Posterior cingulate gyrus (tissue), 11 donors: ENCODE data around the gene SESTD1.
A peak's percentile ranks its signal among the peaks of the same experiment; 100 is the strongest.
"Not testable (repeated sequence)": the region's sequence is repeated elsewhere in the genome, so short reads cannot be mapped to it uniquely, and the experiment has no call there.

Experiments used
- DNase-seq, 10 donors: peaks; one replicate each; pipeline versions ENCODE4 v3.0.0 to v3.0.0-alpha.2; 2020 to 2021; ENCODE audit warnings: mixed read lengths in 3 of 10
- intact Hi-C: fragments of 100-400 bp; cut with DNase I; formaldehyde crosslinking; loops from one replicate; pipeline ENCODE4 v1.15.1; 2023

SESTD1 gene

GRCh38 chr2:179132076-179132475, 132.6 kb downstream of the SESTD1 start:
- DNase-seq: no peak
- intact Hi-C loops: no loop called here

GRCh38 chr2:179130560-179130959, 134.1 kb downstream of the SESTD1 start:
- intact Hi-C loops: no loop called here
- DNase-seq: no peak

DNA sequence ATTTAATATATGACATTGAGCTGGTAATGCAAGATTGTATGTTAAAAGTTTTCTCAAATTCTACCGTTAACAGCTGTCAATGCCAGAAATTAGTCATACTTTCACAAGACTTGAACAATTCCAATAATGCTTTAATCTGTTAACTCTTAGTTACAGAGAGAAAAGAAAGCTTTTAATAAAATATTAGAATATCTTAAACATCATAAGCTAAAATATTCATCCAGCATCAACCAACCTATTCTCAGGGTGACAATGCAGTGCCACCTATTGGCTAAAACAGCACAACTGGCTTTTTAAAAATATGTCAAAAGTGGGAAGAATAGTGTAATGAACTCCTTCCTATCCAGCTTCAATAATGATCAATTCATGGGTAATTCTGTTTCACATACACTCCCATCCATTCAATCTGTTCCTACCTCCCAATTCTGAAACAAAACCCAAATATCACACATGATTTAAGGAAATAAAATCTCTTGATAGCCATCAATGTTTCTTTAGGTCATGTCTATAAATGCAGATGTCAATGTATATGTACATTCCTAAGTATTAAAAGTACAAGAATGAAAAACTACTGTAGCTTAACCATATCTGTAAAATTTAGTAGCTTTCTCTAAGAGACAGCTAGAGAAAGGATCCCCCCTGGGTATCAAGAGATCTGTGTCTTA, 134.9 kb downstream of the SESTD1 start:
- intact Hi-C loops: no loop called here
- no peak for DNase-seq

- no peak for DNase-seq
- intact Hi-C loops: no loop called here
These were observed 139.2 kb downstream of the SESTD1 start for GRCh38 chr2:179125404-179125803.

- no peak for DNase-seq
- intact Hi-C loops: no loop called here
These were observed 140.3 kb downstream of the SESTD1 start for GRCh38 chr2:179124282-179124681.

DNA sequence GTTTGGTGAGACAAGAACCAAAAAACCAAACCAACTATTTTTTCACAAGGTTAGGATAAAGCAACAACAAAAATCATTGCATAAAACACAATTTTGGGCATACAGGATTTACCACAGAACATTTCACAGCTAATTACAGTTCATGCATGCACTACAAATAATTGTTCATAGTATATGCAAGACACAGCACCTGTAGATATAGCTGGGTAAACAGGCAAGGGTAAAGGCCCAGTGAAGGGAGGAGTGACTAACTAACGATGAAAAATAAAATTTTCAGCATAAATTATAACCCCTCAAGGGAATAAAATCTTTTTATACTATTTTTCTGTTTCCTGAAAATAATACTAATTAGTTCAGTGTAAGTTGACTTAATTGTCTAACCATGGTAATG, 141.4 kb downstream of the SESTD1 start:
- intact Hi-C loops: no loop called here
- no peak for DNase-seq

- DNase-seq: no peak
- intact Hi-C loops: no loop called here
These were observed 156.9 kb downstream of the SESTD1 start for GRCh38 chr2:179107737-179108136.

DNA sequence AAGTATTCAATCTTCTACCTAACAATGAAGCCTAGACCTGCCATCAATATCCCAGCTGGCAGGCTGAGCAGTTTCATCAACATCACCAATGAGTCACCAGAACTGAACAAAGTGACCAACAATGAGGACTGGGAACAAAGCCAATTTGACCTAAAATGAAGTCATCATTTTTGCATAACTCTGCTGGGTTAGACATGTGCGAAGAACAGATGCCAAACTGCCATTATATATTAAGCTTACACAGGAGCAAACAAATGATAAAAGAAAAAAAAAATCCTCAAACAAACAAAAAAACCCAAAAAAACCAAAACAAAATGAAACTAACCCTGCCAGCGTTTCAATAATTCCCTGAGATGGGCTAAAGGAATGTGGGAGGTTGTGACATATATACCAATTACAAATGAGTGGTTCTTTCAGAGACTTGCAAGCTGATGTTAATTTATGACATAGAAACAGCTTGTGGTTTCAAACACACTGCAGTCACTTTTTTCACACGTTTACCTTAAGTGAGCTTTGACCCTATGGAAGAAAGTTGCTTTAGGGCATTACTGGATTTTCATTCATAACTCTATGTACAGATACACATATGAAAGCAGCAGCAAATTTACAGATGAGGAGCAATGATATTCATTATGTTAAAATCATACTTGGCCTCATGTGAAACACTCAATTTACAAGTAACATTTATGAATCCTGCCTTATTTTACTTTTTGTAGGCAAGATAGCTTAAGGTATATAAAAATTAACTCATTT, 157.8 kb downstream of the SESTD1 start:
- intact Hi-C loops: no loop called here

DNA sequence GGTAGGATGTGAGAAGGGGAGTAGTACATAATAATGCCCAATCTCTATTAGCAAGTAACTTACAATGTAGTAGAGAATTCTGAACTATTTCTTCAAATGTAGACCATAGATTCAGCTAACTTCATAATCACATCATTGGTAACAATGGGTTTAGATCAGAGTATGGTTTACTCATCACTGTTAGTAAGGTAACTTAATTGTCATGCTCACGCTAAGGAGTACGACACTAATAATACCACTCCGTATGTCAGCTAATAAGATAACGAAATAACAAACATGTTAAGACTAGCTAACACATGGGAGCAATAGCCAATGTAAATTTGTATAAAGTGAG, 158.3 kb downstream of the SESTD1 start:
- intact Hi-C loops: no loop called here

More for the DNA sequence above, 157.8 kb downstream of the SESTD1 start:
- DNase-seq: peak in 5 of 10 donors; percentile 21 to 76 (median 33)

DNA sequence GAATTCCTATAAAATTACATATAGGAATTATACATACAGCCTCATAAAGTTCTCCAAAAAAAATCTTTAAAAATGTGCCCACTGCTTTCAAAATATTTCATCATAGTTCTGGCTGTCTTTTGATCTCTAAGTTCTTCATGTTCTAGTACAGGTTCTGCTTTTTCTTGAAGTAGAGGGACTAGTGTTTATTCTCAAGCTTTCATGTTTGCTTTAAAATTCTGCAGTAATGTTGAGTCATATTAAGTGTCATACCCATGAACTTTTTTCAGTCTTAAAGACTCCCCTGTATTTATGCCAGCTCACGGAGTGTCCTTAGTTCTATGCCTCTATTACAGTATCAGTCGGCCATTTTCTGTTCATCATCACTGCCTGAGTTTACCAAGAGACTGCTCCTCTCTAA, 159.9 kb downstream of the SESTD1 start:
- intact Hi-C loops: no loop called here
- DNase-seq: no peak

More for the DNA sequence above, 158.3 kb downstream of the SESTD1 start:
- no peak for DNase-seq

DNA sequence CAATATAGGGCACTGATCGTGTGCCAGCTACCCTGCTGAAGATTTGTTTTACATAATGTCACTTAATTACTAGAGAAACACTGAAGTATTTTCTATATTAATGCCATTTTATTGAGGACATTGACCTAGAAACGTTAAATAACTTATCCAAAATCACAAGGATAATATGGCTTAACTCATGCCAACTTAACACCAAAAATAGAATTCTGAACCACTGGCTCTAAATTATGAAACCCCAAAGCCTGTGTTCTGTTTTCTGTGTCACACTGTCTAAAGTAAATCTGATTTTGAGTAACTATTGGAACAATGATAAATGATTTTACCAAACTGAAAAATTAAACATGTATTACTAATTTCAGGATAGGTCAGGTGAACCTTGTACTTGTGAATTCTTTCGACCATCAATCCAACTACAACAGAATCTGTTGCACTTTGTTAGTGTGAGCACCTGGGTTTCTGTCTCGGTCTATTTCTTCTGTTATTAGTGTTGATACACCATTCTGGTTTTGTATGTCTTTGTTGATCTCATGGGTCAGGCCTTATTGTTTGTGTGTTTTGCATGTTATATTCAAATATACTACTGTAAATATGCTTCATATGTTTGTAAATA, 166.4 kb downstream of the SESTD1 start:
- intact Hi-C loops: no loop called here
- DNase-seq: no peak

DNA sequence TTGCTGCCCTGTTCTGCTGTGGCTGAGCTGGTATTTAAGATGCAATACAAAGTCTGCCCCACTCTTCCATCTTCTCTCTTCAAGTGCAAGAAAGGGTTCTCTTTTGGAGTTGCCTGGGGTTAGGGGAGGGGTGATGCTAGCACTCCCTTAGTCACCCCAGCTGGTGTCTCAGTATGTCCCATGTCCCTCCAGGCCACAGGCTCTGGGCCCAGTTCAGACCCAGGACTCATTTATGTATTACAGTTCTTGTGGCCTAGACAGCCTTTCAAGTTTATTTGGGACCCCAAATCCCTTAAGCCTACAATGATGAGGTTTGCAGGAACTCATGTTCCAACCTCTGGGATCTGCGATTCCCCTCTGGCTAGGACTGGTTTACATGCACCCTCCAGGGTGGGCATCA, 167.5 kb downstream of the SESTD1 start:
- DNase-seq: peak in 1 of 10 donors; percentile 55
- intact Hi-C loops: no loop called here

DNA sequence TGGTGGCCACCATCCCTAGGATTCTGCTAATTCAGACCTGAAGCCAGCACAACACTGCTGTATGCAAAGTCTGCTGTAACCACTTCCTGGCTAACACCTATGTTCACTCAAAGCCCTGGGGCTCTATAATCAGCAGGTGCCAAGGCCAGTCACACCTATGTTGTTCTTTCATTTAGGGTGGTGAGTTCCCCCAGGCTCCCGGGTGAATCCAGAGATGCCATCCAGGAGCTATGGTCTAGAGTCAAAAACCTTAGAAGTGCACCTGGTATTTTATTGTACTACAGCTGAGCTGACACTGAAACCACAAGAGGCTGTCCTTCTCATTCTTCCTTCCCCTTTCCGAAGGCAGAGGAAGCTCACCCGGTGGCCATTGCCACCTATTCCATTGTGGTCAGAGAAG, 168.5 kb downstream of the SESTD1 start:
- DNase-seq: no peak
- intact Hi-C loops: no loop called here

GRCh38 chr2:179092912-179093311, 171.7 kb downstream of the SESTD1 start:
- intact Hi-C loops: not testable (repeated sequence)
- DNase-seq: peak in 1 of 10 donors; percentile 54

DNA sequence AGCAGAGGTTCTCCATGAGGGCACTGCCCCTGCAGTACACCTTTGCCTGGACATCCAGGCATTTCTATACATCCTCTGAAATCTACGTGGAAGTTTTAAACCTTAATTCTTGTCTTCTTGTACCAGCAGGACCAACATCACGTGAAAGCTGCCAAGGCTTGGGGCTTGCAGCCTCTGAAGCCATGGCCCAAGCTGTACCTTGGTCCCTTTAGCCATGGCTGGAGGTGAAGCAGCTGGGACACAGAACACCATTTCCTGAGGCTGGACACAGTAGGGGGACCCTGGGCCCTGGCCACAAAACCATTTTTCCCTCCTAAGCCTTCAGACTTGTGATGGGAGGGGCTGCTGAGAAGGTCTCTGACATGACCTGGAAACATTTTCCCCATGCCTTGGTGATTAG, 181.9 kb downstream of the SESTD1 start:
- no peak for DNase-seq
- intact Hi-C loops: no loop called here

DNA sequence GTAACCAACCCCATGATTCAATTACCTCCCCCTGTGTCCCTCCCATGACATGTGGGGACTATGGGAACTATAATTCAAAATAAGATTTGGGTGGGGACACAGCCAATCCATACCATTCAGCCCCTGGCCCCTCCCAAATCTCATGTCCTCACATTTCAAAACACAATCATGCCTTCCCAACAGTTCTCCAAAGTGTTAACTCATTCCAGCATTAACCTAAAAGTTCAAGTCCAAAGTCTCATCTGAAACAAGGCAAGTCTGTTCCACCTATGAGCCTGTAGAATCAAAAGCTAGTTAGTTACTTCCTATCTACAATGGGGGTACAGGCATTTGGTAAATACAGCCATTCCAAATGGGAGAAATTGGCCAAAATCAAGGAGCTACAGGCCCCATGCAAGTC, 182.7 kb downstream of the SESTD1 start:
- no peak for DNase-seq
- intact Hi-C loops: no loop called here

DNA sequence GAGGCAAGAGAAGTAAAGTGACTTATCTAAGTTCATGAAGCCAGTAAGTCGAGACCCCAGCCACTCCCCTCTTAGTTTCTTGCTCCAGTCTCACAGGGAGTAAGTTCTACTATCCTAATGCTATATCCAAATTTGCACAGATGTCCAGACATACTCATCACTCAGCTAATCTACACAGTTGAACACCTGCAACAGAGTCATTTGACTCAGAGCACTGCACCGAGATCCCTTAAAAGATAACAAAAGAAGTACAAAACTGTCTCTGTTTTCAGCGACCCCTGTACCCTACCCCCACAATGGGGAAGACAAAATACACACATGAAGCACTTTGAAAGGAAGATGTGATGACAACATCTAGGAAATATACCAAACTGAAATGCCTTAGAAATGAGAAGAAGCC, 192.1 kb downstream of the SESTD1 start:
- no peak for DNase-seq
- intact Hi-C loops: no loop called here

- intact Hi-C loops: no loop called here
- no peak for DNase-seq
These were observed 192.7 kb downstream of the SESTD1 start for GRCh38 chr2:179071810-179072355.

DNA sequence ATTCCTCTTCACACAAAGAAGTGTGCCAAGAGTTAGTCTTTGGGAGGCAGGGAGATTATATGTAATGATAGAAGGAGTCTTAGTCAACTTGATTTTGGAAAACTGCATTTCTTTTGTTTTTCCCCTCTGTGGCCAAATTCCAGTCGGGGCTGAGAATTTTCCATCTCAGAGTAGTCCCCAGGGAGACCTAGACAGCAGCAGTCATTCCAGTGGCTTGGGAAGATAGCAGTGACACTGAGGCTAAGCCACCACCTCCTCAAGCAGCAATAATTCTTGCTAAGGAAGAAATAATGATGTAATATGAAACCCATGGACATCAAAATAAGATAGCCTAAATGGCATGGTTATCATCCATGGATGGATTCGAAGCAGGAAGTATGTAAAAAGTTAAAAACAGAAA, 193.7 kb downstream of the SESTD1 start:
- no peak for DNase-seq

GRCh38 chr2:179069685-179070084, 194.9 kb downstream of the SESTD1 start:
- no peak for DNase-seq
- intact Hi-C loops: no loop called here

More for the DNA sequence above, 193.7 kb downstream of the SESTD1 start:
- intact Hi-C loops: no loop called here

GRCh38 chr2:179068991-179069643, 195.5 kb downstream of the SESTD1 start:
- DNase-seq: no peak
- intact Hi-C loops: no loop called here
